NB4 (cell line): ENCODE results near the gene OXCT2.

Experiments
- MAX ChIP-seq: IDR thresholded peaks from 2 replicates; pipeline ENCODE4 v1.6.1; 2011; ENCODE audit warnings: low read depth, low read length
- MYC ChIP-seq: IDR thresholded peaks from 2 replicates; pipeline ENCODE4 v1.6.1; 2011; ENCODE audit warnings: low read depth, low read length
- TF ChIP-seq, protein P1 (sequence below): IDR thresholded peaks from one replicate; pipeline ENCODE4 v1.5.1; 2012; ENCODE audit warnings: low read depth, low read length

DNA sequence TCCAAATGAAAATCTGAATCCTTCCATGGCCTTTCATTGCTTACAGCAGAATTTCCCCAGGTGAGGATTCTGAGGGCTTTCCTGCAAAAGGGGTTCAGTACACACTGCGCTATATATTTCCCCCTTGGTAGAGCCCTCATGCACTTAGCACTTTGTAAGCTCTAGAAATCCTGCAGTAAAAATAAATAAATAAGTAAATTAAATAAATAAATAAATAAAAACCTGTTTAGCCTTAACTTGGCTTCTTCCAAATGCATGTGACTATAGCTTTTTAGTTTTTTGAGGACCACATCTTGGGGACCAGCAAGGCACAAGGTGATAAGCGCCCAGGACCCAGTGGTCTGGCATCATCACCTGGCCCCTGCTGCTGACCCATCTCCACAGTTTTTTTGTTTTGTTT, 20.7 kb upstream of the OXCT2 start:
- TF ChIP-seq, protein P1, sequence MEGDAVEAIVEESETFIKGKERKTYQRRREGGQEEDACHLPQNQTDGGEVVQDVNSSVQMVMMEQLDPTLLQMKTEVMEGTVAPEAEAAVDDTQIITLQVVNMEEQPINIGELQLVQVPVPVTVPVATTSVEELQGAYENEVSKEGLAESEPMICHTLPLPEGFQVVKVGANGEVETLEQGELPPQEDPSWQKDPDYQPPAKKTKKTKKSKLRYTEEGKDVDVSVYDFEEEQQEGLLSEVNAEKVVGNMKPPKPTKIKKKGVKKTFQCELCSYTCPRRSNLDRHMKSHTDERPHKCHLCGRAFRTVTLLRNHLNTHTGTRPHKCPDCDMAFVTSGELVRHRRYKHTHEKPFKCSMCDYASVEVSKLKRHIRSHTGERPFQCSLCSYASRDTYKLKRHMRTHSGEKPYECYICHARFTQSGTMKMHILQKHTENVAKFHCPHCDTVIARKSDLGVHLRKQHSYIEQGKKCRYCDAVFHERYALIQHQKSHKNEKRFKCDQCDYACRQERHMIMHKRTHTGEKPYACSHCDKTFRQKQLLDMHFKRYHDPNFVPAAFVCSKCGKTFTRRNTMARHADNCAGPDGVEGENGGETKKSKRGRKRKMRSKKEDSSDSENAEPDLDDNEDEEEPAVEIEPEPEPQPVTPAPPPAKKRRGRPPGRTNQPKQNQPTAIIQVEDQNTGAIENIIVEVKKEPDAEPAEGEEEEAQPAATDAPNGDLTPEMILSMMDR, result no peak
- TF ChIP-seq MAX (no peak), MYC (no peak)
